ENCODE data around the gene AP5M1.
"Not testable (repeated sequence)": the region's sequence is repeated elsewhere in the genome, so short reads cannot be mapped to it uniquely, and the experiment has no call there.

Gene AP5M1

DNA sequence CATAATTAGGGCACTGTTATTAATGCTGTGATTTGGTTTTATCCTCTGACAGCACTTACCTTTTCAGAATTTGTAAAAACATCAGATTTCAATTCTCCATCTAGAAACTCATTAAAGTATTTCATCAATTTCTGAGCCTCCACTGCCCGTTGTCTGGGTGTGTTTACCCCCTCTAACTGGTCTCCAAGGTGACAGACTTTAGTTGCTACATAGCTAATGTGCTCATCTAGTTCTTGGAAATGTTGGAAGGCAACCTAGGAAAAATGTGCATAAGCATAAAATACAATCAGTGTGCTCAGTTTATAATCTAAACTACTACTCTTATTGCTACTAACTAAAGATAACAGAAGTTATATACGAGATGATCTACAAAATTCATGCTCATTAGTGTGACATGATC lies 24.7 kb upstream of the AP5M1 start:
- ChIA-PET POLR2A (no interaction called here), CTCF (interaction anchor here (0.8 to 3.5 kb wide), 7 partner anchors 9 to 753 kb away, joined by 3 to 10 read pairs (median 4); partner anchors contain the start of genes AP5M1 and EXOC5)
- DNase-seq (ENCODE audit: extremely low spot score) = no peak
- TF ChIP-seq, protein P1, sequence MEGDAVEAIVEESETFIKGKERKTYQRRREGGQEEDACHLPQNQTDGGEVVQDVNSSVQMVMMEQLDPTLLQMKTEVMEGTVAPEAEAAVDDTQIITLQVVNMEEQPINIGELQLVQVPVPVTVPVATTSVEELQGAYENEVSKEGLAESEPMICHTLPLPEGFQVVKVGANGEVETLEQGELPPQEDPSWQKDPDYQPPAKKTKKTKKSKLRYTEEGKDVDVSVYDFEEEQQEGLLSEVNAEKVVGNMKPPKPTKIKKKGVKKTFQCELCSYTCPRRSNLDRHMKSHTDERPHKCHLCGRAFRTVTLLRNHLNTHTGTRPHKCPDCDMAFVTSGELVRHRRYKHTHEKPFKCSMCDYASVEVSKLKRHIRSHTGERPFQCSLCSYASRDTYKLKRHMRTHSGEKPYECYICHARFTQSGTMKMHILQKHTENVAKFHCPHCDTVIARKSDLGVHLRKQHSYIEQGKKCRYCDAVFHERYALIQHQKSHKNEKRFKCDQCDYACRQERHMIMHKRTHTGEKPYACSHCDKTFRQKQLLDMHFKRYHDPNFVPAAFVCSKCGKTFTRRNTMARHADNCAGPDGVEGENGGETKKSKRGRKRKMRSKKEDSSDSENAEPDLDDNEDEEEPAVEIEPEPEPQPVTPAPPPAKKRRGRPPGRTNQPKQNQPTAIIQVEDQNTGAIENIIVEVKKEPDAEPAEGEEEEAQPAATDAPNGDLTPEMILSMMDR (IDR thresholded peaks at IDR 0.05; ENCODE audit: control extremely low read depth, extremely low read depth, low read depth, missing control alignments) = no peak

DNA sequence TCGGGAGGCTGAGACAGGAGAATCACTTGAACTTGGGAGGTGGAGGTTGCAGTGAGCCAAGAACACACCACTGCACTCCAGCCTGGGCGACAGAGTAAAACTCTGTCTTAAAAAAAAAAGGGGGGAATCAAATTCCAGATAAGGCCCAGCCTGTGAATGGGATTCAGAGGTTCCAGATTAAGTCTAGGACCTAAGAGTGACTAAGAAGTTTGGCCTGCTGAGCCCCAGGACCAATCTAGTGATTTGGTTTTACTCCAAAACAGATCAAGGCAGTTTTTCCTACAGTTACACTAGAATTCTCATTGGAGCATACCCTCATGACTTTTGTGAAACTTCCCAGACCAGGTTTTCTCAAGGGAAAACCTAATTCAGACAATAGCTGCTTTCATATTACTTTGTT lies 22.8 kb upstream of the AP5M1 start:
- TF ChIP-seq, protein P1 (IDR thresholded peaks at IDR 0.05; ENCODE audit: control extremely low read depth, extremely low read depth, low read depth, missing control alignments) = no peak
- no peak for DNase-seq (ENCODE audit: extremely low spot score)
- ChIA-PET CTCF (interaction anchor here (1.4 to 1.7 kb wide), 4 partner anchors 9 to 31 kb away, joined by 4 to 7 read pairs (median 5); partner anchors contain the start of genes AP5M1 and EXOC5), POLR2A (no interaction called here)

DNA sequence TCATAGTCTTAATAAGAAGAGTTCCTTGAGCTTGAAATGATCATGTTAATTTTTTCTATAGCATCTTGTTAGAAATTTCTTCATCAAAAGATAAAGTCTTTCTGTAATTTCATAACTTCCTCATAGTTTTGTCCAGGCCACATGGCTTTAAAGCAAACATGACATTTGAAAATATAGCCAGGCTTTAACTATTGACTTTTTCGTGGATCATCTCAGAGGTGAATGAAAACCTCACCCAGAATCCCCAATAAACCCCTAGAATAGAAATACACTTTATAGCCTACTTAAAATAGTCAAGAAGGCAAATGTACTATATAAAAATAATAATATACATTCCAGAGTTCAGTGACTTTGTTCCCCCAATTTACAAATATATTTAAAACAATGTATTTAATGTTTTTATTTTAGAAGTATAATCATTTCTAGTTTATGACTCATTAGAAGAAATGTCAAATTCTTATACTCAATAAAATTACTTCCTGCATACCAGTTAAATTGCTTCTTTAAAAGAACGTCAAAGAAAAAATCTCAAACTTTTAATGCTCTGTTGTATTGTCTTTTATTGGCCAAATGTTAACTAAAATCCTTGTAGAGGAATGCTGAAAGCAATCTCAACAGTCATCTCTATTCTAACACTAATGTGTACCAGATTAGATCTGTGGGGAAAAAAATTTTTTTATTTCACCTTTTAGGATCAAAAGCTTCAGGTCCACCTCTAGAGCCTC lies 21.7 kb upstream of the AP5M1 start:
- no peak for DNase-seq (ENCODE audit: extremely low spot score)
- TF ChIP-seq, protein P1 (IDR thresholded peaks at IDR 0.05; ENCODE audit: control extremely low read depth, extremely low read depth, low read depth, missing control alignments) = no peak
- ChIA-PET POLR2A (no interaction called here), CTCF (interaction anchor here (1.4 kb wide), 1 partner anchor 21 kb away, joined by 6 read pairs; the partner anchor contains the start of genes AP5M1 and EXOC5)

DNA sequence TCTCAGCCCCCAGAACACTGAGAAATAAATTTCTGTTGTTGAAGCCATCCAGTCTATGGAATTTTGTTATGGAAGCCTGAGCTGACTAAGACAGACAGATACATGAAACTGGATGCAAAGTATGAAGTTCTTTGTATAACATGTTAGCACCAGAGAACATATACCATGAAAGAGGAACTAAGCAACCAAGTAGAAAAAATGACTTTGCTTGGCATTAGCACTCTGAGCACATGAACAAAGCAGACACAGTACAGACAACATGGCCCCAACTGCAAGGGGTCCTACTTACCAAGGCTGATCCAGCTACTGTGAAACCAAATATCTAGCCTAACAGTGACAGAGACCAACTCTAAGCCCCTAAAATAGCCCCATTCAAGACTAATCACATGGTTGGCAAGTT lies 13.9 kb upstream of the AP5M1 start:
- ChIA-PET CTCF (interaction anchor here (1.0 to 1.1 kb wide), 2 partner anchors 10 to 15 kb away, joined by 3 to 4 read pairs; no protein-coding TSS in a partner anchor), POLR2A (no interaction called here)
- TF ChIP-seq, protein P1 (IDR thresholded peaks at IDR 0.05; ENCODE audit: control extremely low read depth, extremely low read depth, low read depth, missing control alignments) = no peak
- DNase-seq (ENCODE audit: extremely low spot score) = no peak

DNA sequence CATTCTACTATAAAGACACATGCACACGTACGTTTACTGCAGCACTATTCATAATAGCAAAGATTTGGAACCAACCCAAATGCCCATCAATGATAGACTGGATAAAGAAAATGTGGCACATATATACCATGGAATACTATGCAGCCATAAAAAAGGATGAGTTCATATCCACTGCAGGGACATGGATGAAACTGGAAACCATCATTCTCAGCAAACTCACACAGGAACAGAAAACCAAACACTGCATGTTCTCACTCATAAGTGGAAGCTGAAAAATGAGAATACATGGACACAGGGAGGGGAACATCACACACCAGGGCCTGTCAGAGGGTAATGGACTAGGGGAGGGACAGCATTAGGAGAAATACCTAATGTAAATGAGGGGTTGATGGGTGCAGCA lies 10.6 kb upstream of the AP5M1 start:
- DNase-seq (ENCODE audit: extremely low spot score); POLR2A ChIA-PET: not testable (repeated sequence)
- CTCF ChIA-PET = interaction anchor here (2.4 kb wide), 1 partner anchor 12 kb away, joined by 7 read pairs; no protein-coding TSS in a partner anchor

- DNase-seq (ENCODE audit: extremely low spot score) = no peak
- TF ChIP-seq, protein P1 (IDR thresholded peaks at IDR 0.05; ENCODE audit: control extremely low read depth, extremely low read depth, low read depth, missing control alignments) = no peak
- ChIA-PET CTCF (interaction anchor here (1.0 kb wide), 1 partner anchor 15 kb away, joined by 3 read pairs; no protein-coding TSS in a partner anchor), POLR2A (no interaction called here)
These were observed 9.1 kb upstream of the AP5M1 start for GRCh38 chr14:57259672-57260071.

- CTCF ChIA-PET = no interaction called here
- POLR2A ChIA-PET = no interaction called here
- TF ChIP-seq, protein P1 (IDR thresholded peaks at IDR 0.05; ENCODE audit: control extremely low read depth, extremely low read depth, low read depth, missing control alignments) = no peak
- DNase-seq (ENCODE audit: extremely low spot score) = no peak
These were observed 7.2 kb upstream of the AP5M1 start for GRCh38 chr14:57261604-57262003.
